Cerebellar cortex (tissue), 1 donor: ENCODE data around the gene MLLT3.
"Not testable (repeated sequence)": the region's sequence is repeated elsewhere in the genome, so short reads cannot be mapped to it uniquely, and the experiment has no call there.

Source experiments
- DNase-seq: peaks from one replicate; pipeline ENCODE4 v3.0.0-alpha.2; 2015; ENCODE audit warnings: low spot score

Gene MLLT3

DNA sequence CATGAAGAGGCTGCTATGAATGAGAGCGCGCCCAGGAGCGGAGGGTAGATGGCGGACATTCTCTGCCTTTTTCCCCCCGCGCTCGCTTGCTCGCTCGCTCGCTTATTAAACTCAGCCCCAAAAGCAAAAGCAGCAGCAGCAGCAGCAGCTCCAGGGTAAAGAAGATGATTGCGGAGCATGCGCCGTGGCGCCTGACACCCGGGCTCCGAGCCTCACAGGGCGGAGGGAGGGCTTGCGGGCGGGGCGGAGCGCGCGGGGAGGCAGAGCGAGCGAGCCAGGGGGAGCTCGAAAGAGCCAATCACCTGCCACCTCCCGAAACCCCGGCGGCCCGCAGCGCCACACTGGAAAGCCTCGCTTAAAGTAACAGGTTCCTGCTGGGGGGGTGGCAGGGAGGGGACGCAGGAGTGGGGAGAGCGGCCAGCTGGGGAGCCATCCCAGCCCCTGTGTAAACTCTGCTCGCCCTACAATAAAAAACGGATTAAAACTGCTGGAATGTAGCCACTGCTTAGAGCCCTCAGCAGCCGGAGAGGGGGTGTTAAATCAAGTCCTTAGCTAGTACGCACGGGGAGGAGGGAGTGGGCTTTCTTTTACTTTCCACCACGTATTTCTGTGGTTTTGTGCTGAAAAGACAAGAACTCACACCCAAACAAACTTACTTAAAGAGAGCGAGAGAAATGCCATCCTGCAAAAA lies at the start of gene MLLT3:
Gene MLLT3 (minus strand): TSS at position 170 of the 691 bp plus-strand sequence.
- DNase-seq = peak; percentile 94

DNA sequence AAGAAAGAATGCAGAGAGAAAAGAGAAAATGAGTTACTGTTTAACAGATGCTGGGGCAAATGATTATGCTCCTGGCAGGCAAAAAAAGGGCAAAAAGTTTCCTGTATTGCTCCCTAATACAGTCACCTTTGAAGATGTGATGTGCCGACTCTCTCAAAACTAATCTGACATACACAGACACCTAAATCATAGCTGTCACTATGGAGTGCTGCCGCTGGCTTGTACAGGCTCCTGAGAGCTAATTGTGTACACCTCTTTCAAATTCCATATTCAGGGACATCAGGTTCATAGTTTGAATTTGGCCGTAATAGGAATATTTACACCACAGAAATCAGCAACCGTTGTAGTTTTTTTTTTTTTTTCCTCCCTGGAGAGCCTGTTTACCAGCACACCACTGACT lies 49.3 kb upstream of the MLLT3 start:
- no peak for DNase-seq

DNA sequence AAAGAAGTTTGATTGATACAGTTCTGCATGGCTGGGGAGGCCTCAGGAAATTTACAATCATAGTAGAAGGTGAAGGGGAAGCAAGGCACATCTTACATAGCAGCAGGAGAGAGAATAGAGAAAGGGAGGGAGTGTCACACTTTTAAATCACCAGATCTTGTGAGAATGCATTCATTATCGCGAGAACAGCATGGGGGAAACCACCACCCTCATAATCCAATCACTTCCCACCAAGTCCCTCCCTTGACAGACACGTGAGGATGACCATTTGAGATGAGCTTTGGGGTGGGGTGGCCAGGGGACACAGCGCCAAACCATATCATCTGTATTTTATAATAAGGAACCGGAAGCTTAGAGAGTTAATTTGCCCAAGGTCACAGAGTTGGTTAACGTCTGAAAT lies 48.1 kb upstream of the MLLT3 start:
- no peak for DNase-seq

DNA sequence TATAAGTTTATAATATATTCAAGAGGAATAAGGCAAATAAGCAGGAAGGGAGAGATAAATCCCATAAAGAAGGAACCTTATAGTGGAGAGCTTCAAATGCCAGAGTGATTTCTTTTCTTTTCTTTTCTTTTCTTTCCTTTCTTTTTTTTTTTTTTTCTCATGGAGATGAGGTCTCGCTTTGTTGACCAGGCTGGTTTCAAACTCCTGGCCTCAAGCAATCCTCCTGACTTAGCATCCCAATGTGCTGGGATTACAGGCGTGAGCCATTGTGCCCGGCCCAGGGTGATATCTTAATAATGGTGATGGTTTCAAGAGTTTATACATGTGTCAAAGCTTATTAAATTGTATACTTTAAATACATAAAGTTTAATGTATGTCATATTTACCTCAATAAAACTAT lies 42.2 kb upstream of the MLLT3 start:
- DNase-seq = no peak

DNA sequence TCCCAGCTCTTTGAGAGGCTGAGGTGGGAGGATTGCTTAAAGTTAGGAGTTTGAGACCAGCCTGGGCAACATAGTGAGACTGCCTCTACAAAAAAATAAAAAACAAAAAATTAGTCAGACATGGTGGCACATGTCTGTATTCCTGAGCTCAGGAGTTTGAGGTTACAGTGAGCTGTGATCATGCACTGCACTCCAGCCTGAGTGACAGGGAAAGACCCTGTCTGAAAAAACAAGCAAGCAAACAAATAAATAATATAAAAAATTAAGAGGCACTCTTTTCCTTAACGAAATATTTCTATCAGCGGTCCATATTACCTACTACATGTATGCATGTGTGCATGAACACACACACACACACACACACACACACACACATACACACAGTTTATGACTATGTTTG lies 40.8 kb upstream of the MLLT3 start:
- DNase-seq = no peak

GRCh38 chr9:20662156-20662555 lies 39.9 kb upstream of the MLLT3 start:
- no peak for DNase-seq

GRCh38 chr9:20659474-20659967 lies 37.2 kb upstream of the MLLT3 start:
- no peak for DNase-seq

DNA sequence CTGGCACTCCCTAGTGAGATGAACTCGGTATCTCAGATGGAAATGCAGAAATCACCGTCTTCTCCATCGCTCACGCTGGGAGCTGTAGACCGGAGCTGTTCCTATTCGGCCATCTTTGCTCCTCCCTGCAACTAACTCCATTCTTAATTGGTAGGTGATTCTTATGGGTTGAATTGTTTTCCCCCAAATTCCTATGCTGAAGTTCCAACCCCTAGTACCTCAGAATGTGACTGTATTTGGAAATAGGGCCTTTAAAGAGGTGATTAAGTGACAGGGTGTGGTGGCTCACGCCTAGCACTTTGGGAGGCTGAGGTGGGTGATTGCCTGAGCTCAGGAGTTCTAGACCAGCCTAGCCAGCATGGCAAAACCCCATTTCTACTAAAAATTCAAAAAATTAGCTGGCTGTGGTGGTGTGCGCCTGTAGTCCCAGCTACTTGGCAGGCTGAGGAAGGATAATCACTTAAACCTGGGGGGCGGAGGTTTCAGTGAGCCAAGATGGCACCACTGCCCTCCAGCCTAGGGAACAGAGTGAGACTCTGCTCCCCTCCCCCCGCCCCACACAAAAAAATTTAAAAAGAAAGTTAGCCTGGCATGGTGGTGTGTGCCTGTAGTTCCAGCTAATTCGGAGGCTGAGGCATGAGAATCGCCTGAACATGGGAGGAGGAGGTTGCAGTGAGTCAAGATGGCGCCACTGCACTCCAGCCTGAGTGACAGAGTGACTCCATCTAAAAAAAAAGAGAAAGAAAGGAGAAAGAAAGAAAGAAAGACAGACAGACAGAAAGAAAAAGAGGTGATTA lies 36.6 kb upstream of the MLLT3 start:
- no peak for DNase-seq

GRCh38 chr9:20658246-20658667 lies 36.0 kb upstream of the MLLT3 start:
- DNase-seq = not testable (repeated sequence)

GRCh38 chr9:20651939-20652338 lies 29.6 kb upstream of the MLLT3 start:
- DNase-seq = no peak

- no peak for DNase-seq
These were observed 28.5 kb upstream of the MLLT3 start for GRCh38 chr9:20650750-20651299.

DNA sequence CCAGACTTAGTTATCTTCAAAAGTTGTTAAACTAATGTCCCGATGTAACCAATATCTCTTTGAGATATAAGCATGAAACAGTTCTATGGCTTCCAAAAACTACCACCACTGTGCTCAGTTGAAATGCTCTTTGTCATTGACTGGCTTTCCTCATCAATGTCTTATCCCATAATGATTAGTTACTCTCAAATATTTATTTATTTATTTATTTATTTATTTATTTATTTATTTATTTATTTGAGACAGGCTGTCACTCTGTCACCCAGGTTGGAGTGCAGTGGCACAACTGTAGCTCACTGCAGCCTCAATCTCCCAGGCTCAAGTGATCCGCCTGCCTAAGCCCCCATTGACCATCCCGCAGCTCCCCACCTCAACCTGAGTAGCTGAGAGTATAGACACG lies 28.0 kb upstream of the MLLT3 start:
- DNase-seq = no peak

DNA sequence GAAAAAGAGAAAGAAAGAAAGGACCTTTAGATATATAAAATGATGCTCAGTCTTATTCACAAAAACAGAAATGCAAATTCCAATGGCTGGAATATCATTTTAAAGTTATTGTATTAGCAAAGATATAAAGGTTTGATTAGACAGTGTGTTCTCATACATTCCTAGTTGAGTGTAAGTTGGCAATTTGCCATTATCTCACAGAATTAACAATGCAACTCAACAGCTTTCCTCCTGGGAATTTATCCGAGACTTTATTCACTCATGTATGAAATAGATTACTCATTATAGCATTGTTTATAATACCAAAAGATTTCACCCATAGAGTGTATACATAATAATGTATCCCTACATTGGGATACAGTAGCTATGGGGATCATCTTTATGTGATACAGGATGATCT lies 27.1 kb upstream of the MLLT3 start:
- DNase-seq = no peak

DNA sequence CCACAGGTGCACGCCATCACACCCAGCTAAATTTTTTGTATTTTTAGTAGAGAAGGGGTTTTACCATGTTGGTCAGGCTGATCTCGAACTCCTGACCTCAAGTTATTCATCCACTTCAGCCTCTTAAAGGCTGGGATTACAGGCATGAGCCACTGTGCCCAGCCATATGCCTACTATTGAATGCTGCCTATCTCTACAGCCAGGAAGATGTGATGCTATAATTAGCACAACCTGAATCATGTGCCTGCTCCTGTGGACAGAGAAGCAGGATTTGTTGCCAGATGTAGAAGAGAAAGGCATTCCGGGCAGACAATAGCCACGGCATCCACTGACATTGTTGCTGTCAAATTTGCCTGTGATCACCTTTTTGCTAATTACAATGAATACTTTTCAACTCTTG lies 24.4 kb upstream of the MLLT3 start:
- no peak for DNase-seq

- no peak for DNase-seq
These were observed 21.4 kb upstream of the MLLT3 start for GRCh38 chr9:20643660-20644059.

DNA sequence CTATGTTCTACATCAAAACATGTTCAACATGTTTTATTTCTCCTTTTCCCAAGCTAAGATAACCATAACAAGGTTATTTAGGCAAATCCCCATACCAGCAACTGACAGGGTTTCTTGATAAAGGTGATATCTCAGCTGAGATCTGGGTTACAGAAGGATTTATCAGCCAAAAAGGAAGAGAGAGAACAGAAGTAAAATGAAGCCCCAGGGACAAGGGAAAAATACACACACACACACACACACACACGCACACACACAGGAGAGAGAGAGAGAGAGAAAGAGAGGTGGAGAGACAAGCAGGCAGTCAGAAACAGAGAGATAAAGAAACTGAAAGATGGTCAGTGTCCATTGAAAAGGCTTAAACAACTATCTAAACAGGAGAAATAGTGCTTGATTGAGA lies 19.7 kb upstream of the MLLT3 start:
- DNase-seq = no peak

DNA sequence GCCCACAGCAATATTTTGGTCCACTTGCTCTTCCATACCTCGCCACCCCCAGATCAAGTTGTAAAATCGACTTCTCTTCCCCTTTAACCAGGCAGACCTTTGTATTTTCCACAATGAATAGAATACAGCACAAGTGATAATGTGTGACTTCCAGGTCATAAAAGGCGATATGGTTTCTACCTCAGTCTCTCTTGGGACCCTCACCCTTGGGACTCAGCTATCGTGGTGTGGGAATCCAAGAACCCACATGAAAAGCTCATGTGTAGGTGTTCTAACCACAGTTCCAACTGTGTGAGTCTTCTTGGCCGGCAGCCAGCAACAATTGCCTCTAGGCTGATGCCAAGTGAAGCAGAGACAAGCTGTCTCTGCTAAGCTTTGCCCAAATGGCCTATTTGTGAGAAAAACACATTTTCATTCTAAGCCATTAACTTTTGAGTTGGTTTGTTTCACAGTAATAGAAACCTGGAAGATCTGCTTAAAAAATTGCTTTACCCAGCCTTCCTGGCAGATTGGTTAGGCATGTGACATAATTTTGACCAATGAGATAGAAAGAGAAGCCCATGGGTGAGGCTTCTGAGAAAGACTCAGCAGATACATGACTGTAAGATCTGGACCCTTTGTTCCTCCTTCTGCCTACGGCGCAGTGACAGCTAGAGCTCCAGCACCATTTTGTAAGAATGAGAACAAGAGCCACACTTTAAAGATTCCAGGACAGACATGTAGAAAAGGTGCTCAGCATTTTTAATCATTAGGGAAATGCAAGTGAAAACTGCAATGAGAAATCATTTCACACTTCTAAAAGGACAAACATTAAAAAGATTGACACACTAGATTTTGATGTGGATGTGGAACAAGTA lies 18.3 kb upstream of the MLLT3 start:
- DNase-seq = peak; percentile 92

- DNase-seq = no peak
These were observed 14.7 kb upstream of the MLLT3 start for GRCh38 chr9:20636888-20637440.

DNA sequence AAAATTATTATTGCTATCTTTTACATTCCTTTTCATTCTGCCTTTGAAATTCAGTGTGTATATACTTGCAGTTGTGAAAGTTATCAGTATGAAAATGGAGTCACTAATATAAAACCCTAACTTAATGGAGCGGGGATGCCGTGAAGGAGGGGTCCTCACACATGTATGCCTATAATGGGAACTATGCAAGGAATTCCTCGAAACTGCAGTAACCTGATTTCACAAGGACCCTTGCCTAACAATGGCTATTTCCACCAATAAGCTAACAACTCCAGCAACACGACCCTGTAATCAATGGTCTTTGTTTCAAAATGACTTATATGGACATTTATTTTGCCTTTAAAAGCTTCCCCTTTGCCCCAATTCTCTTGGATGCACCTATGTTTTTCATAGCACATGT lies 12.6 kb upstream of the MLLT3 start:
- no peak for DNase-seq

DNA sequence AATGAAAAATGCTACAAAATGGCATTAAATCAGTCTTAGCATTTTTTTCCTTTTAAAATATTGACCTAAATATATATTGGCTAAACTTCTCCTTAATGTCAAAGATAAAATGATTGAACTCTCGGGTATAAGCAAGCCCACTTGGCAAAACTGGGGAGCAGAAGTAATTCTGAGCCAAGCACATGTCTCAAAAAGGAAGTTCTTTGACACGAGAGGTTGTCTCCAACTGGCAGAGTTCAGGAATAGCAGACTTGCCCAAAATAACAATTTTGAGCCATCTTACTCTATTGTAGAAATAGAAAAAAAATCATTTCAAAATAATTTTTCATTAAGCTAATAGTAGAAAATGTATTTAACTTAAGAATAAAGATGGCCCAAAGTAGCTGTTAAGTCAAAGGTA lies 10.4 kb upstream of the MLLT3 start:
- DNase-seq = no peak

GRCh38 chr9:20630241-20630943 lies 8.1 kb upstream of the MLLT3 start:
- DNase-seq = no peak
